ENCODE data around the gene IQGAP1.
"Not testable (repeated sequence)": the region's sequence is repeated elsewhere in the genome, so short reads cannot be mapped to it uniquely, and the experiment has no call there.

GRCh38 chr15:90347431-90348065, 40.5 kb upstream of the IQGAP1 start:
- TF ChIP-seq PATZ1 (CRISPR knock-in tag; IDR thresholded peaks at IDR 0.05; ENCODE audit: borderline replicate concordance); POU6F1 (CRISPR knock-in tag; IDR thresholded peaks at IDR 0.05; ENCODE audit: borderline replicate concordance, low read depth); ZFP3 (CRISPR knock-in tag; IDR thresholded peaks at IDR 0.05): not testable (repeated sequence)
